ENCODE data around the gene SECTM1.

The SECTM1 gene

GRCh38 chr17:82292251-82293154 lies 41.1 kb downstream of the SECTM1 start:
- DNase-seq (ENCODE audit: low read depth, low spot score), result peak; percentile 97
- Histone ChIP-seq H3K27me3 (ENCODE audit: control insufficient read depth, insufficient read depth, low read length) (no peaks in the 10 kb centered on the region), H3K4me1 (ENCODE audit: control insufficient read depth, insufficient read depth, low read length) (no peaks in the 10 kb centered on the region), H3K4me3 (ENCODE audit: low read length) (peak overlapping the region; percentile 53), H3K27ac (ENCODE audit: low read length) (no peak overlapping the region), H3K36me3 (ENCODE audit: control insufficient read depth, insufficient read depth, low read length) (no peaks in the 10 kb centered on the region), H3K9me3 (ENCODE audit: control insufficient read depth, insufficient read depth, low read length) (no peaks in the 10 kb centered on the region)
- WGBS (ENCODE audit: insufficient coverage, insufficient read length), result no CpG with 5 or more reads among the region's 86 CpGs

GRCh38 chr17:82291582-82292250 lies 41.9 kb downstream of the SECTM1 start:
- Histone ChIP-seq H3K9me3 (ENCODE audit: control insufficient read depth, insufficient read depth, low read length) (no peaks in the 10 kb centered on the region), H3K36me3 (ENCODE audit: control insufficient read depth, insufficient read depth, low read length) (no peaks in the 10 kb centered on the region), H3K4me3 (ENCODE audit: low read length) (peak overlapping the region; percentile 53; the same call in 1 of the 2 replicates), H3K27ac (ENCODE audit: low read length) (no peak overlapping the region), H3K4me1 (ENCODE audit: control insufficient read depth, insufficient read depth, low read length) (no peaks in the 10 kb centered on the region), H3K27me3 (ENCODE audit: control insufficient read depth, insufficient read depth, low read length) (no peaks in the 10 kb centered on the region)
- WGBS (ENCODE audit: insufficient coverage, insufficient read length), result no CpG with 5 or more reads among the region's 19 CpGs
- no peak for DNase-seq (ENCODE audit: low read depth, low spot score)

- Histone ChIP-seq H3K27me3 (ENCODE audit: control insufficient read depth, insufficient read depth, low read length) (no peaks in the 10 kb centered on the region), H3K36me3 (ENCODE audit: control insufficient read depth, insufficient read depth, low read length) (no peaks in the 10 kb centered on the region), H3K4me1 (ENCODE audit: control insufficient read depth, insufficient read depth, low read length) (no peaks in the 10 kb centered on the region; the same call in 1 of the 2 replicates), H3K4me3 (ENCODE audit: low read length) (no peak overlapping the region), H3K27ac (ENCODE audit: low read length) (no peak overlapping the region), H3K9me3 (ENCODE audit: control insufficient read depth, insufficient read depth, low read length) (no peaks in the 10 kb centered on the region)
- DNase-seq (ENCODE audit: low read depth, low spot score), result no peak
- no CpG with 5 or more reads among the region's 19 CpGs for WGBS (ENCODE audit: insufficient coverage, insufficient read length)
Measured at GRCh38 chr17:82287868-82288801, 45.4 kb downstream of the SECTM1 start.

GRCh38 chr17:82287013-82287867 lies 46.3 kb downstream of the SECTM1 start:
- Histone ChIP-seq H3K27me3 (ENCODE audit: control insufficient read depth, insufficient read depth, low read length) (no peaks in the 10 kb centered on the region), H3K4me3 (ENCODE audit: low read length) (no peak overlapping the region), H3K4me1 (ENCODE audit: control insufficient read depth, insufficient read depth, low read length) (no peaks in the 10 kb centered on the region; the same call in 1 of the 2 replicates), H3K9me3 (ENCODE audit: control insufficient read depth, insufficient read depth, low read length) (no peaks in the 10 kb centered on the region), H3K36me3 (ENCODE audit: control insufficient read depth, insufficient read depth, low read length) (no peaks in the 10 kb centered on the region), H3K27ac (ENCODE audit: low read length) (no peak overlapping the region)
- no peak for DNase-seq (ENCODE audit: low read depth, low spot score)
- no CpG with 5 or more reads among the region's 9 CpGs for WGBS (ENCODE audit: insufficient coverage, insufficient read length)

- DNase-seq (ENCODE audit: low read depth, low spot score), result no peak
- peaks cover 5% of the 10 kb centered on the region for H3K4me1 ChIP-seq (ENCODE audit: control insufficient read depth, insufficient read depth, low read length)
- H3K9me3 ChIP-seq (ENCODE audit: control insufficient read depth, insufficient read depth, low read length), result no peaks in the 10 kb centered on the region
- WGBS (ENCODE audit: insufficient coverage, insufficient read length), result no CpG with 5 or more reads among the region's 8 CpGs
- H3K36me3 ChIP-seq (ENCODE audit: control insufficient read depth, insufficient read depth, low read length), result no peaks in the 10 kb centered on the region
- no peak overlapping the region for H3K4me3 ChIP-seq (ENCODE audit: low read length)
- no peak overlapping the region for H3K27ac ChIP-seq (ENCODE audit: low read length)
- H3K27me3 ChIP-seq (ENCODE audit: control insufficient read depth, insufficient read depth, low read length), result no peaks in the 10 kb centered on the region
Measured at GRCh38 chr17:82285141-82285540, 48.4 kb downstream of the SECTM1 start.

- no peaks in the 10 kb centered on the region for H3K36me3 ChIP-seq (ENCODE audit: control insufficient read depth, insufficient read depth, low read length)
Measured at GRCh38 chr17:82283208-82283749, 50.3 kb downstream of the SECTM1 start.

GRCh38 chr17:82282239-82283207 lies 51.0 kb downstream of the SECTM1 start:
- DNase-seq (ENCODE audit: low read depth, low spot score), result no peak

More at GRCh38 chr17:82283208-82283749, 50.3 kb downstream of the SECTM1 start:
- no CpG with 5 or more reads among the region's 13 CpGs for WGBS (ENCODE audit: insufficient coverage, insufficient read length)
- Histone ChIP-seq H3K9me3 (ENCODE audit: control insufficient read depth, insufficient read depth, low read length) (no peaks in the 10 kb centered on the region), H3K4me3 (ENCODE audit: low read length) (no peak overlapping the region), H3K4me1 (ENCODE audit: control insufficient read depth, insufficient read depth, low read length) (peaks cover 6% of the 10 kb centered on the region), H3K27ac (ENCODE audit: low read length) (no peak overlapping the region), H3K27me3 (ENCODE audit: control insufficient read depth, insufficient read depth, low read length) (no peaks in the 10 kb centered on the region)
- DNase-seq (ENCODE audit: low read depth, low spot score), result no peak

GRCh38 chr17:82281502-82282238 lies 51.9 kb downstream of the SECTM1 start:
- Histone ChIP-seq H3K36me3 (ENCODE audit: control insufficient read depth, insufficient read depth, low read length) (no peaks in the 10 kb centered on the region), H3K27me3 (ENCODE audit: control insufficient read depth, insufficient read depth, low read length) (no peaks in the 10 kb centered on the region), H3K9me3 (ENCODE audit: control insufficient read depth, insufficient read depth, low read length) (no peaks in the 10 kb centered on the region), H3K27ac (ENCODE audit: low read length) (no peak overlapping the region), H3K4me3 (ENCODE audit: low read length) (no peak overlapping the region), H3K4me1 (ENCODE audit: control insufficient read depth, insufficient read depth, low read length) (peaks cover 6% of the 10 kb centered on the region)
- no peak for DNase-seq (ENCODE audit: low read depth, low spot score)
- no CpG with 5 or more reads among the region's 22 CpGs for WGBS (ENCODE audit: insufficient coverage, insufficient read length)

More at GRCh38 chr17:82282239-82283207, 51.0 kb downstream of the SECTM1 start:
- Histone ChIP-seq H3K4me1 (ENCODE audit: control insufficient read depth, insufficient read depth, low read length) (peaks cover 6% of the 10 kb centered on the region), H3K36me3 (ENCODE audit: control insufficient read depth, insufficient read depth, low read length) (no peaks in the 10 kb centered on the region), H3K27me3 (ENCODE audit: control insufficient read depth, insufficient read depth, low read length) (no peaks in the 10 kb centered on the region), H3K4me3 (ENCODE audit: low read length) (no peak overlapping the region), H3K9me3 (ENCODE audit: control insufficient read depth, insufficient read depth, low read length) (no peaks in the 10 kb centered on the region), H3K27ac (ENCODE audit: low read length) (no peak overlapping the region)
- no CpG with 5 or more reads among the region's 25 CpGs for WGBS (ENCODE audit: insufficient coverage, insufficient read length)
